ENCODE data around the gene MORN1. TPM values are rescaled to one million over a fixed set of nuclear protein-coding genes. Genes with fewer than 3 reads are reported as not detected.

The MORN1 gene
- total RNA-seq, 1 experiment from 2014 or later: 5.4 TPM

DNA sequence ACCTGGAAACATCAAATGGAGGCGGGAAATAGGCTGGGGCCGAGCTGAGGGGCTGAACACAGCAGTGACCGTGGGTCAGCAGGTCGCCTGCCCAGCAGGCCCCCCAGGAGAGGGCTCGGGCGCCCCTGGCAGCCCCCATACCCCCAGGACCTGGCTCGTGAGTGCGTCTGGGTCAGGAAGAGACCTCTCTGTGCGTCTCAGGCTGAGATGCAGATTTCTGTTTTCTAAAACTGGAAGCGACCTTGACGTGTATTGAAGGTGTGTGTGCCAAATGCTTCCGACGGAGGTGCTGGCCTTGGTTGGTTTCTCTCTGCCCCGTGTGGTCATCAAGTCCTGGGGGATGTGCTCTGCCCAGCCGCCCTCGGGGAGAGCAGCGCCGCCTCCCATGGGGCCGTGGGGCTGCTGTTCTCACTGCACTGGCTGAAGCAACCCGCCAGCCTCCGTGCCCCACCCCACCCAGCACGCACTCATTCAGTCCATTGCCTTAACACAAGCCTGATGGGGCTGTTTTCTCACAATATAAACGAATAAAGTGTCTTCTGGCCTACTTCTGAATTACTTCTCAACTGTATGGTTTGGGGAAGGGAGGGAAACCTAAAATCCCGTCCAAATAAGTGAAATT, 13.6 kb upstream of the MORN1 start:
- no peak for DNase-seq (ENCODE audit: low spot score)

DNA sequence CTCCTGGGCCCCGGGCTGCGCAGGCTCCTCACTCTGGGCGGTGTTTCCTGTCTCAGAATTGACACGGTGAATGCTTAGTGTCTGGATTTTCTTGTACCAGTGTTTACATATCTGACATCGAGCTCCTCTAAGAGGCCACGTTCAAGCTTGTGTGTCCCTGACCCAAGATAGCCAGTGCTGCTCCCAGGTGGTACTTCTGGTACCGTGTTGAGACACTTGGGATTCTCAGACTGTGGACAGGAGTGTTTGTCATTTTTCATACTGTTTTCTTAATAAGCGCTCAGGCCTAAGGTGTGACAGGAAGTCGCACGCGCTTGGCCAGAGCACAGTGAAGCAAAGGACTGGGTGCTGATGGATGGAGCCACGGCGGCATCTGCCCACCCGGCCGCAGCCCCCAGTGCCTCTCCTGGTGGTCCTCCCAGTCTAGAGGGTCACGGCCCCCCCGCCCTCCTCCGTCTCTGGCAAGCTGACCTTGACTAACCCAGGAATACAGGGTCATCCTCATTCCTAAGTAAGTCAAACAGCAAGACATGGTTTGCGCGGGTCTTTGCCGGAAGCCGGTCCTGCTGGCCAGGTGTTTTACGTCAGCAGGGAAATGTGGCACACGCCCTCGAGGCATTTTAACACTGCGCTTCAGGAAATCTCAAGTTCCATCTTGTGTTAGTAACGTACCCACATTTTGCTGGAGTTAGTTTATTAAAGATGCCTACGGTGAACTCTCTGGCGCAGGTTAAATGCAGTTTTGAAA, 13.0 kb upstream of the MORN1 start:
- DNase-seq (ENCODE audit: low spot score): no peak

DNA sequence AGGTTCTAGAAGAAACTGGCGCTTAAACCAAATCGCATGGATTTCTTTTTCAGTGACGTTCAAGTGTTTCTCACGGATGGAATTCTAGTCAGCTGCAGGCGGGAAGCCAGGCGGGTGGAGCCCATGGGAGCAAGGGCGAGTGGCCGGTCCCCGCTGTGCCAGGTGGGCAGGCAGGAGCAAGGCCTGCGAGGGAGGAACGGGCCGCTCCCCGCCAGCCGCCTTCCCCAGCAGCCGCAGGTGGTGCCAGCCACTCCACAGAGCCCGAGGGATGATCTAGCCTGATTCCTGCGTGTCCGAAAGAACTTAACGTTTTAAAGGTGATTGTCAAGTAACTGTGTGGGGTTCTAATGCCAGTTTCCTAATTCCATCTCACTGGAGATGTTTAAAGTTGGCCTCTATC, 11.9 kb upstream of the MORN1 start:
- no peak for DNase-seq (ENCODE audit: low spot score)

DNA sequence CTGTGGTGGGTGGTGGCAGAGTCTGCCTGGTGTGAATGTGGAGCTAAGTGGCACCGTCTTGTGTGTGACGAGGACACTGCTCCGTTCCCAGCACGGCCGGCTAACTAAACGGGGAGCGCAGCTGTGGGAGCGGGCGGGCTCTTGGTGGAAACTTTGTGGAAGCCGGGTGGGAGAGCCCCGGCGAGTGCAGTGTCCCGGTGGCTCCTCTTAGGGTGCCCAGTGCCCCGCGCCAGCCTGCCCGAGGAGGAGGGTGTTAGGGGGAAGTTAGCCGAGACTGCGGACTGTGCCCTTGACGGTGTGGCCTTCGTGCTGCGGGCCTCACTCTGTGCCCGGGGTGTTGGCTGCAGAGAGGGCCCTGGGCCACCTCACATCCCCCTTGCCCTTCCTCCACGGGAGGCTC, 11.1 kb upstream of the MORN1 start:
- DNase-seq (ENCODE audit: low spot score): no peak

DNA sequence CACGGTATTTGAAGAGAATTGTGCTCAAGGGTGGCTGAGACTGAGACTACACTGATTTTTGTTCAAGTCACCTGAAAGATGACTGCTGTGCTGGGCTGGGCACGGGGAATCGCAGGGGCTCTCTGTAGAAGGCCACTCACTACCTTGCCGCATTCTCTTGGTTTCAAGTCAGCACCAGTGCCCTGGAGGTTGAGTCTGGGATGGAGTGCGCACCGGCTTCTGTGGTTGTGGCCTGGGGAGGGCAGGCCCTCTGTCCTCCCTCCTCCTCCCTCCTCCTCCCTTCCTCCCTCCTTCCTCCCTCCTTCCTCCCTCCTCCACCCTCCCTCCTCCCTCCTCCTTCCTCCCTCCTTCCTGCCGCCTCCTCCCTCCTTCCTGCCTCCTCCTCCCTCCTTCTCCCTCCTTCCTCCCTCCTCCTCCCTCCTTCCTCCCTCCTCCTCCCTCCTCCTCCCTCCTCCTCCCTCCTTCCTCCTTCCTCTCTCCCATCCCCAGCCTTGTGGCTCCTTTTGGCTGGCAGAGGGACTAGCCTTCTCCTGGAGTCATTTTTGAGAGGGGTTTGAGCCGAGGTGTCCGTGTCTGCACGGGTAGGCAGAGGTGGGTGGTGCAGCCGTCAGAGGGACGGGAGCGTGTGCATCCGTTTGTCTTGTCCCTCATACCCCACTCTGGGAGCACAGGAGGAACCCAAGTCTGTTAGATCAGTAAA, 9.7 kb upstream of the MORN1 start:
- no peak for DNase-seq (ENCODE audit: low spot score)

DNA sequence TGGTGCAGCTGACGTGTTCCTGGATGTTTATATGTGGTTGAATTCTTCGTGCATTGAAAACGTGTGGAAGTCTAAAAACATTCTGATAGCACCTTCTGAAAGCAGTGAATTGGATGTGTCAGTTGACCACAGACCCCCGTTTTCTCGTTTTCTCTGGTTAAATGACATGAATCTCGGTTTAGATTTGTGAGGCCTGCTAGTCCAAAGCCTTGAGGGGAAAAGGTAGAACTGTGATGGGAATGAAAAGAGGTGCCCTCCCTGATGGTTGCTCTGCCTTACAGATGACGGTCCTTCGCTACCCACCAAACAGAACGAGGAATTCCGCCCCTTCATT, 9.2 kb upstream of the MORN1 start:
- no peak for DNase-seq (ENCODE audit: low spot score)

DNA sequence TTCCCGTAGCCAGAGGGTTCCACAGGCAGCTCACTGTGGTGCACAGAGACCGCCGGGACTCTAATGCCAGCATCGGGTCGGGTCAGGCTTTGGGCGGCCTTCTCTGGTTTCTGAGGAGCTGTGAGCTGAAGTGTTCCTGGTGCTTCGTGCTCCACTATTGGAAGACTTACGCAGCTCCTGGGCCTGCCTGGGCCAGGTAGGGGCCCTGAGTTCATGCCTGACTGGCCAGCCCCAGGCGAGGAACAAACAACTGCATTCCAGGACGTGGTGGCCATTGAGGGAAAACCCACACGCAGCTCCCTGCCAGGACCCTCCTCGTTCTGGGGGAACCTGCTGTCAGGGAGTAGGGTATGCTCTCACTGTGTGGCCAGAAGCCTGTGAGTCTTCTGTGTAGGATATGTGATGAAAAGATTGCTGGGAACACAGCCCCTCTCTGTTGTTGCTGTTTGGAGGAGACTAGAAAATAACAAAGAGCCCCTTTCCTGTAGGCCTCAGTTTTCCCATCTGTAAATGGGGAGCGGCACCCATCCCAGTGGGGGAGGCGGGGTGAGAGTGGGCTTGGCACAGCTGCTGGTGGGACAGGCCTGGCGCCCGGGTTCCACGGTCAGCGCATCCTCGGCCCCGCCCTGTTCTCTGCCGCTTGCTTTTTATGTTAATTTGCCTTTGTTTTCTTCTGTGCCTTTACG, 8.7 kb upstream of the MORN1 start:
- no peak for DNase-seq (ENCODE audit: low spot score)

DNA sequence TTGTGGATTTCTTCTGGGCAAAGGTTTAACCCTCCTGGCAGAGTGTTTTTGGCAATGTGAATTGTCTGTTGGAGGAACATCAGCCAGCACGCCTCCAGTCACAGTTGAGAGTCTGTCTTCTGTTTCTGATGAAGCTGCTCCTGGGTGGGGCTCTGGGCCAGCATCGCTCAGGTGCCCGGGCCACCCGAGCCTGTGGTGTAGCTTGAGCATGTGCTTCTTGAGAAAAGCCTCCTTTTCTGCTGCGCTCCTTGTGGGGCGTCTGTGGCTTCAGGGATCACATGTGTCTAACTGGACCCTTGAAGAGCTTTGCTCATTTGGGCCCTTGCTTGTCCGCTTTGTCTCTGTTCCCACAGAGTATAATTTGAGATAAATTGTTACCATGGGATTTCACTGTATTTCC, 7.5 kb upstream of the MORN1 start:
- no peak for DNase-seq (ENCODE audit: low spot score)

DNA sequence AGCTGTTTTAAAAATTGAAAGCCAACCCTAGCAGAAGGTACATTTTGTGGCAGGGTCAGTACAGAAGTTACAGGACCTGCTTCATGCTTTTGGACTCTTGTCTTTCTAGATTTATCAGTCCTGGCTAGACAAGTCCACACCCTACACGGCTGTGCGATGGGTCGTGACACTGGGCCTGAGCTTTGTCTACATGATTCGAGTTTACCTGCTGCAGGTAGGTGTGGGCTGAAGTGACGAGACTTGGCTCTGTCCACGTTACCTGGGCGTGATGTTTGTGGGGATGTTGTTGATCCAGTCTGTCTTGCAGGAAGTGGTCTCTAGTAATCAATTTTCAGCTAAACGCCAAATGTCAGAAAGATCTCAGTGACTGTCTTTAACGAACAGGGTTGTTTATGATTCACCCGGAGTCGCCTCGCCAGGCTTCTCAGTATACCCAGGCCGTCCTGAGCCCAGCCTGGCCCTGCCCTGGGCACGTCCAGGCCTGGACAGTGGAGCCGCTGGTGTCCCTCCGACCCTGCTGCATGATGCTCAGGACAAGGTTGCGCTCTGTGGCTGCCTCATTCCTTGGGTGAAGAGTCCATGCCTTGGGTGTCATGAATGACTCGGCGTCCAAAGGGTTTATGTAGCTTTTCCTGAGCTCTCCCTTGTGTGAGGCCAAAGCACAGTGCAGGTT, 5.8 kb upstream of the MORN1 start:
- no peak for DNase-seq (ENCODE audit: low spot score)

DNA sequence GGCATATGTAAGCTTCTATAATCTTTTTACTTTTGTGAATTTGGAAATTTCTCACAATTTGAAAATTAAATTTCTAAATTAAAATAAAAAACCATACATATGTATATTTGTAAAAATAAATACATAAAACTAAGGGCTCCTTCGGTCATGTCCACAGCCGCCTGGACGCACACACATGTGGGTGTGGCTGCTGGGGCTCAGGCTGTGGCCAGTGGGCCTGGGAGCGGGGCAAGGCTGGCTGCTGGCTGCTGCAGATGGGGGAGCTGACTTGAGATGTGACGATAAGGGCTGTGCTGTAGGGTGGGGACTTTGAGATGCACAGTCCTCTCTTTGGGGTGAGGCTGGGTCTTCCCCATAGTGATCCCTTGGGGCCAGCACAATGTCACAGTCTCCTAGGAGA, 5.1 kb upstream of the MORN1 start:
- DNase-seq (ENCODE audit: low spot score): no peak

DNA sequence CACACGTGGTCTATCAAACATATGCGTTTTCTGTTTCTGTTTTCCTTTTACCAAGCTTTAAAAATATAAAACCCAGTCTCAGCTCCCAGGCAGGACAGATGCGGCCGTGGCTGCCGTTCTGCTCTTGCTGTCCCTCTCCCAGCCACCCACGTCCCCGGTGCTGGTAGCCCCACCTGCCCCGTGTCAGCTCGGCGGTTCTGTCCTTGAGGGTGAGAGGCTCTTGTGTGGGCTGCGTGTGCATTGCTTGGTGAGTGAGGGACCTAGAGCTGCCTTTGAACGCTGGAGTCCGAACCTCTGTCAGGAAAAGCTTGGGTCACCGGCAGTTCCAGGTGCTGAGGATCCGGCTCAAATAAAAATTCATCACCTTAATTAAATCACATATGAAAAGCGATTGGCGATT, 4.7 kb upstream of the MORN1 start:
- no peak for DNase-seq (ENCODE audit: low spot score)

DNA sequence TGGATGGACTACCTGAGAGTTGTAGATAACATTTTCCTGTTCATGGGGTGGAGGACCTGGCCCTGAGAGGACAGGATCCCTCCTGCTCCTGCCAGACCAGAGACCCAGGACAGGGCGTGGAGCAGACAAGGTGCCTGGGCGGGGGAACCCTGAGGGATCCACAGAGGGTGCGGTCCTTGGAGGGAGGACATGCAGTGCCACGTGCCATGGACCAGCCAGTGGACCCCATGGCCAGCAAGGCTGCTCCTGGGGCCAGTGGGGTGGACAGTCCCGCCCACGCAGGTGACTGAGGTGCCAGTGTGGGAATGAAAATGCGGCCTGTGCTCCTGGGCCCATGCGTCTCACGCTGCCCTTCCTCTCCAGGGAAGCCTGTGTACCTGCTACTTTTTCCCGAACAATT, 3.9 kb upstream of the MORN1 start:
- DNase-seq (ENCODE audit: low spot score): no peak

DNA sequence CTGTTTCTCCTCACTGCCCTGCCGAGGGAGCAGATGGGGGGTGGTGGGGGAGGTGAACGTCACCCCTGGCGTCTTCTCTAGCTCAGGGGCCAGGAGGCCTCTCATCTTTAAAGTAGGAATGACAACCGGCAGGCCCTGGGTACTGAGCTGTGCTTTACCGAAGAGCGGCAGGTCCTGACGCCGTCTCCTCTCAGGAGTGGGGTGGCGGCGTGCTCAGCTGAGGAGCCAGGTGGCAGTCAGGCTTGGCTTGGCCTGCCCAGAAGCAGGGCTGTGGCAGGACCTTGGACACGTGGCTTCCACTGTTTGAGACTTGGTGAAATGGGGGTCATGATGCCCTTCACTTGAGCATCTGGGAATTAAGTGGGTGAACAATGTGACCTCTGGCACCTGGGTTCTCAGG, 3.4 kb upstream of the MORN1 start:
- no peak for DNase-seq (ENCODE audit: low spot score)

DNA sequence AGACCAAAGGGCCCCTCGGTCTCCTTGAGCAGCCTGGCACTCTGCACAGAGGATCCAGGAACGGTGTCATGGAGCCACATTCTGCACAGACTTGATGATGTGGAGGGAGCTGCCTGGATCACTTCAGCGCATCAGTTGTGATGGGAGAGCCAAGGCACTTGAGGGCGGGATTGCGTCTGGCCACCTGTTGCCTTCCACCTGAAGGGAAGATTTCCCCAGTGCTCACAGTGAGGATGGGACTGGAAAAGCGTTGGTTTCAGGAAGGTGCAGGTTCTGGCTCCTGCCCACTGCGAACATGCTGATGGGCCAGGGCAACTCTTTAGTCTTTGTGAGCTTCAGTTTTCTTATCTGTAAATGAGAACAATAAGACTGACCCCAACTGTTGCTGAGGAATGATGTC, 2.9 kb upstream of the MORN1 start:
- no peak for DNase-seq (ENCODE audit: low spot score)

DNA sequence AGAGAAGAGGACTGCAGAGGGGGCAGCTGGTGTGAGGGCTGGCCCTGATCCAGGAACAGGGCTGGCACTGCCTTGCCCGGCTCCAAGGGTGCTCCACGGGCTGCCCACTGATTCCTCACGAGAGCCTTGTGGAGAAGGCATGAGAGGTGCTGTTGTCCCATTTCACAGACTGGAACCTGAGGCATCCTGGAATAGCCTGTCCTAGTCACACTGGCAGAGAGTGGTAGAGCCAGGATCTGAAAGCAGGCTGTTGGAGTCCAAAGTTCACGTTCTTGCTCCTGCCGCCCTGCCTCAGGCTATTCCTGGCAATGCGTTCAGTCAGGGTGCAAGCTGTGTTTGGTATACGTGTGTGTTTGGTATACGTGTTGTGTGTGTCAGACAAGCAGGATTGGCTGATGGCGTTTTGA, 2.1 kb upstream of the MORN1 start:
- DNase-seq (ENCODE audit: low spot score): no peak

DNA sequence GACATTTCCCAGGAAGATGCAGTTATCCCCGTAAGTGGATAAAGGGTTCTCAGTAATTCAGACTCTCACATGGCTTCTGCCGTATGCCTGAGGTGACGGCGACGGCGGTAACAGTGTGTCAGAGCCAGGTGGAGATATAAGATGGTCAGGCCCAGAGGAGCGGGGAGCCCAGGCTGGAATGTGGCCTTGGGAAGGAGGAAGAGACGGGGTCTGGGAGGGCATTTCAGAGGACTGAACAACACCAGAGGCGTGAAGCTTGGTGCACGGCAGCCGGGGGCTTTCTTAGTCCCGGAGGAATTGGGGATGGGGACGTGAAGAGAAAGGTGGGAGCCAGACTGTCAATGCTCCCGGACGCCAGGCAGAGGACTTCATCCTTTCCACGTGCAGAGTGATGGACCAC, 1.3 kb upstream of the MORN1 start:
- no peak for DNase-seq (ENCODE audit: low spot score)

DNA sequence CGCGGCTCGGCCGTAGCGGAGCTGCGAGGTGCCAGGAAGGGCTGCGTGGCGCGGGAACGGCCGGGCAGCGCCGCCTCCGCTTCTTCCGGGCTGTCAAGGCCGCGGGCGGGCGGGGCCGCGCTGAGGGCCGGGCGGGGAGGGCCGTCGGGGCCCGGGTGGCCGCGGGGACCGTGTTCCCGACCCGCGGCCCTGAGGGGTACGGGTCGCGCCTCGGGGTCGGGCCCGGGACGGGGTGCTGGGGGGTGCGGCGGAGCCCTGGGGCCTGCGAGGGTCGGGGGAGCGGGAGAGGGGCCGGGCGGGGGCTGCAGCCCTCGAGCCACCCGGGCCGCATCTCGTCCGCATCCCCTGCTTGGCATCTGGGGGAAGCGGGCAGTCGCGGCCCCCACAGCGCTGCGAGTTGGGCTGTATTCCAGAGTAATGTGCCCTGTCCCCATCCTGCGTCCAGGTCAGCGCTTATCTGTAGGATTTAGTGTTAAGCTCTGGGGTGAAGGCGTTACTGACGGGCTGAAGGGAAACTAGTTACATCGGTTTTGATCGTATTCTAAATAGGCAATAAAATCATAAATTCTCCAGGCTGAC, 666 bp upstream of the MORN1 start:
- DNase-seq (ENCODE audit: low spot score): no peak

DNA sequence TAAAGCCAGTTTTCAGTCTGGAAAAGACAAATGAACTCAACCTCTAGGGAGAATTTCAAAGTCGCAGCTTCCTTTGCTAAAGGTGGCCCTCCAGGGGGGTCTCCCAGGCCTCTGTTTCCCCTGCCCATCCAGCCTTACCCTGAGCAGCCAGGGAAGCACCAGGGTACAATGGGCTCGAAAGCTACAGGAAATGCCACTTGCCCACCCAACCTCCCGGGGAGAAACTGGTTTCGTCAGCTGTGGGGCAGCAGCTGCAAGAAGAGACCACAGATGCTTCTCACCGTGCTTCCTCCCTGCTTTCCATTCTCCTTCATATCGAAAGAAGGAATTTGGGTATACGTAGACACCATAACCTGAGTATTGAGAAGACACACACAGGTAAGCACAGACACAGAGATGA, 1.7 kb downstream of the MORN1 start:
- DNase-seq (ENCODE audit: low spot score): no peak

DNA sequence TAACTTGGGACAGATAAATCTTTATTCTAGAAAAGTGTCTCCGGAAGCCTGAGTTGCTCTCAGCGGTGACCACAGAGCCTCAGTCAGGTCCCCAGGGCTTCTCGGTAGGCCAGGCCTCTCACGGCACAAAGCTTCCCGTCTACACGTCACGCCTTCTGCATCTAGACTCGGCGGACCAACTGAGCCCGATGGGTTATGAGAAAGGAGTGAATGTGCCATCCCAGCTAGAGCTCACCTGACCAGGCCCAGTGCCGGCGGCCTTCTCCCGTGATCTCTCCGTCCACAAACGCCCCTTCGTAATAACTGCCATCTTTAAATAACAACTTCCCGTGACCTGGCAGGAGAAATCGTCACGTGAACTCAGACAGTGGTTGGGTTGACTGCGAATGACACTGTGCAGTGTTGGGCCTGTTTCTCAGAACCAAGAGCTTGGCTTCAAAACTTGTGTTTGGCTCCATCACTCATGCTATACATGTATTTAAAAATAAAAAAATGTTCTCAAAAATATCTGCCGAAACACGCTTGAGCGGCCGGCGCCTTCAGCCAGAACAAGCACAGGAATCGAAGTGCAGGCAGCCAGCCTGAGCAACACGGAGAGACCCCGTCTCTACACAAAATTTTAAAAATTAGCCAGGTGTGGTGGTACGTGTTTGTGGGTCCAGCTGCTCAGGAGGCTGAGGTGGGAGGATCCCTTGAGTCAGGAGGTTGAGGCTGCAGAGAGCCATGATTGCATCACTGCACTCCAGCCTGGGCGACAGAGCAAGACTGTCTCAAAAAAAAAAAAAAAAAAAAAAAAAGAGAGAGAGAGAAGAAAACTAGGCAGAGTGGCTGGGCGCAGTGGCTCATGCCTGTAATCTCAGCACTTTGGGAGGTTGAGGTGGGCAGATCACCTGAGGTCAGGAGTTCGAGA, 3.1 kb downstream of the MORN1 start:
- DNase-seq (ENCODE audit: low spot score): no peak

DNA sequence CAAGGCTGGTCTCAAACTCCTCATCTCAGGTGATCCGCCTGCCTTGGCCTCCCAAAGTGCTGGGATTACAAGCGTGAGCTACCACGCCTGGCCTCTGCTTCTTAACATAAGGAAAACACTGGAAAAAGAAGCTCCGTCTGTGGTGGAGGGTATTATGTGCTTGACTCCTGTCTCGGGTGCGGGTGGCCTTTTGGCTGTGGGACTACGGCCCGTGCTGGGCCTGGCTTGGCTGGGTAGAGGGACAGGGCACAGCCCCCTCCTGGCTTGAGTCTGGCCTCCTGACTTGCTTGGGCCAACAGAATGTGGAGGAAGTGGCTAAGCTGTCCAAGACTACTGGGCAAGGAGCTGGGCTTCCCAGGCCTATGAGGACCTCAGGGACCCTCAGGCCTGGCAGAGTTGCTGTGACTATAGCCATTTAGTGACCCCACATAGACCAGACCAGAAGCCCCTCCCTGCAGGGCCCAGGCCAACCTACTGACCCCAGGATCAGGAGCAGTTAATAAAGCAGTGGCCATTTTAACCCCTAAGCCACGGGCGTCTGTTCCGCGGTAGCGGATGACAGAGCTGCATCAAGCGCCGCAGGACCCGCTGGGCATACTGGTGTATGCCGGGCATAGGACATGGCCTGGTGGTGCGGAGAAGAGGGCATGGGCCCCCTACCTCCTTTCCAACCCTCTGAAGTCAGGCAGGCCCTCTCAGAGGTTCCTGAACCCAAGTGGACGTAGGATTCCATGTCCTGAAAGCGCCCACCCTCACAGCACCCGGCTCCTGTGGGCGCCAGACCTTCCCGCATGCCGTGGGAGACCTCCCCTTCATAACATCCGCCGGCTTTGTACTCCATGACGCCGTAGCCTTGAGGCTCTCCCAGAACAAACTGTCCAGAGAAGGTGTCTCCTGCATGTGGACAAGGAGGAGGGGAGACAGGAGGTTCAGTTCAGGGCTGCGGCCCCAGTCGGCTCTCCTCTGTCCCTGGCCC, 4.4 kb downstream of the MORN1 start:
- no peak for DNase-seq (ENCODE audit: low spot score)
